Coronary artery (tissue), 2 donors: ENCODE measurements around the gene TMC3.

Experiments used
- DNase-seq: peaks from one replicate; pipeline ENCODE4 v3.0.0-alpha.2; 2017; ENCODE audit warnings: low spot score
- H3K27ac ChIP-seq, 2 donors: fragments of 200-600 bp; sonication (generic); one replicate each; pipeline ENCODE4 v1.5.1; 2016 to 2019
- H3K4me3 ChIP-seq: fragments of 200-600 bp; sonication (generic); 2 replicates; pipeline ENCODE4 v1.5.1; 2016; ENCODE audit warnings: mild to moderate bottlenecking, moderate library complexity
- CTCF ChIP-seq: fragments of 200-600 bp; sonication (generic); IDR thresholded peaks from one replicate; pipeline ENCODE4 v1.5.1; 2019; ENCODE audit warnings: antibody characterized with exemption

The TMC3 gene

GRCh38 chr15:81362790-81363189, 11.2 kb downstream of the TMC3 start:
- no peak for TF ChIP-seq CTCF
- no peak for DNase-seq
- Histone ChIP-seq H3K27ac (no peak overlapping the region), H3K4me3 (no peak overlapping the region)

DNA sequence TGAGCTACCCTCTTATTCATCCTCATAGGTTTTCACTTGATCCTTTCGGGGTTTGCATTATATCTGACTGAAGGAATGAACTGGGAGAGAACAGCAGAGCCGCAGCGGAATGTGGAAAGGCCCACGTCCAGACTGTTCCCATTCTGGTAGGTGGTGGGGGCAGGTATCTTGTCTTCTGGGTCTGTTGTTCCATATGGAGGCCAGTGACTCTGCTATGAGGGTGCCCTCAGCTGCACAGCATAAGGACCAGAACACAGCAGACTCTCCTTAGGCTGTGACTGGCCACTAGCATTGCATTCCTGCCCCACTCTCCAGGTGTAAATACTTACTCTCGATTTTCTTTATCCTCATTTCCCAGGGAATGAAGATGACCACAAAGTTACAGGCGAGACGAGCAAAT, 12.1 kb downstream of the TMC3 start:
- TF ChIP-seq CTCF = no peak
- no peak overlapping the region for H3K4me3 ChIP-seq
- no peak for DNase-seq

DNA sequence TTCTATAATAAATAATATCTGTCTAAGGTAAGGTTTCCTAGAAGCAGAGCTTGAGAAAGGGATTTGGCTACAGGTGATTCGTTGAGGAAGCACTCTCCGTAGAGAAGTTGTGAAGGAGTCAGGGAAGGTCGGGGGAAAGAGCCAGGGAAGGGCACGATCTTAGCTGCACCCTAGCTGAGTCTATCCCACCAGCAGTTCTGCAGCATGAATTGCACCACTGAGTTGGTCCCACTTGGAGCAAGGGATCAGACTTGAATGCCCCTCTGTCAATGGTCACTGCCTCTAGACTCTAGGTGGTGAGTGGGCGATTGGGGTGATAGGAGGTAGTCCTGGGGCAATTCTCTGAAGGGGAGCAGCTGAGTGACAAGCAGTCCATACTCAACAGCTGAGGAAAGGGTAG, 13.5 kb downstream of the TMC3 start:
- Histone ChIP-seq H3K27ac (no peak overlapping the region), H3K4me3 (no peak overlapping the region)
- TF ChIP-seq CTCF = no peak
- DNase-seq = no peak

More for the DNA sequence above, 12.1 kb downstream of the TMC3 start:
- no peak overlapping the region for H3K27ac ChIP-seq

DNA sequence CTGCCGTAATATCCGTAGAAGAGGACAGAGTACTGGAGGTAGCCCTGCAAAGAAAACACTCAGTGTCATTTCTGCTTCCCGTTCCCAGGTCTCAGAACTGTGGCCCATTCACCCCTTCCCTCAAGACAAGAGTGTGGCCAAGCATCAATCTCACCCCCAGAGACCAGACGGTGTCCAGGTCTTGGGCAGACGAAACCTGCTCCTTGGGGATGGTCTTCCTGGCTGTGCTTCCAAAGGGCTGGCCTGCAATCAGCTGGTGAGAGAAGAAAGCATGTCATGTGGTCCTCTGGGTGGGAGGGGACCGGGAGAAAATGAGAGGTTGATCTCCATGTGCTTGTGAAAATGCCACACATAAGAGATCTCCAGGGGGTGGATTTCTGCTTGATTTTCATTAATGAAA, 15.8 kb downstream of the TMC3 start:
- Histone ChIP-seq H3K4me3 (no peak overlapping the region), H3K27ac (no peak overlapping the region)
- no peak for DNase-seq
- TF ChIP-seq CTCF = no peak

DNA sequence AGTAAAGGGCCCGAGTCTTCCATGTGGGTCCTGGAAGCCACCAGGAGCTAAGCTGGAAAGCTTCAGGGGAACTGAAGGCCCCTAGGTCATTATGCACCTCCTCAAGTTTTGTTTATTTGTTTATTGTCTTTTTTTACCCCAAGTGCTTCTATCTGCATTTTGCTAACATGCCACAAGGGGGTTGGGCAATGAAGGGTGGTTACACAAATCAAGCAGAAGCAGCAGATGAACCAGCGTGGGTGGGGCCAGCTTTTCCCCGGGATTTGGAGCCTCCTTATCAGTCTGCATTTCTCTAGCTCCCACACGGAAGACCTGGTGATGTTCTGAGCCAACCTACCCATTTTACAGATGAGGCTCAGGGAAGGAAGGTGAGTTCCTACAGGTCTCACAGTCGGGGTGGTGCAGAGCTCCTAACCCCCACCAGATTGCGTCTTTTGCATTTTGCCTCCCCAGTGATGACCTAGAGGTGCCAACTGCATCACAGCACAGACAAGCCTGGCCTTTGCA, 16.8 kb downstream of the TMC3 start:
- H3K27ac ChIP-seq = no peak overlapping the region
- no peak overlapping the region for H3K4me3 ChIP-seq
- DNase-seq = no peak
- TF ChIP-seq CTCF = no peak

- DNase-seq = no peak
- Histone ChIP-seq H3K4me3 (no peak overlapping the region), H3K27ac (no peak overlapping the region)
- TF ChIP-seq CTCF = no peak
Measured at GRCh38 chr15:81356252-81356651, 17.8 kb downstream of the TMC3 start.

- DNase-seq = no peak
- TF ChIP-seq CTCF = no peak
- Histone ChIP-seq H3K27ac (no peak overlapping the region), H3K4me3 (no peak overlapping the region)
Measured at GRCh38 chr15:81351651-81352050, 22.4 kb downstream of the TMC3 start.
